Activated CD8-positive, alpha-beta T cell treated with anti-CD3 and anti-CD28 coated beads for 36 hours (primary cell): ENCODE data around the gene RC3H1. TPM values are rescaled to one million over a fixed set of nuclear protein-coding genes. Genes with fewer than 3 reads are reported as not detected.

Source experiments
- ATAC-seq: fragments of 200-7000 bp; cut with Tn5 transposase; one replicate; pipeline ENCODE4 v1.10.0; 2021; ENCODE audit warnings: mild to moderate bottlenecking, moderate library complexity
- CTCF ChIA-PET: fragments of 350-600 bp; sonication (Branson Sonifier 250); formaldehyde crosslinking; loops from one replicate; lab custom pipeline; 2021; ENCODE audit warnings: antibody characterized with exemption; lab: Charles Lee
- POLR2A ChIA-PET: fragments of 350-600 bp; sonication (Branson Sonifier 250); formaldehyde crosslinking; loops from one replicate; lab custom pipeline; 2021; ENCODE audit warnings: antibody characterized with exemption; lab: Charles Lee
- DNase-seq: peaks from one replicate; pipeline ENCODE4 v3.0.0-alpha.2; 2020
- H3K27ac Mint-ChIP-seq: one replicate; pipeline ENCODE4 v1.8.0; 2021; ENCODE audit warnings: mild to moderate bottlenecking, mixed read lengths
- H3K27me3 Mint-ChIP-seq: one replicate; pipeline ENCODE4 v1.8.0; 2021; ENCODE audit warnings: mixed read lengths
- H3K36me3 Mint-ChIP-seq: one replicate; pipeline ENCODE4 v1.8.0; 2021; ENCODE audit warnings: low read depth, mixed read lengths
- H3K4me1 Mint-ChIP-seq: one replicate; pipeline ENCODE4 v1.8.0; 2021; ENCODE audit warnings: low read depth, mixed read lengths
- H3K4me3 Mint-ChIP-seq: one replicate; pipeline ENCODE4 v1.8.0; 2021; ENCODE audit warnings: mild to moderate bottlenecking, moderate library complexity, mixed read lengths
- H3K9me3 Mint-ChIP-seq: one replicate; pipeline ENCODE4 v1.8.0; 2021; ENCODE audit warnings: mixed read lengths
- CTCF ChIP-seq: fragments of 200-600 bp; IDR thresholded peaks from one replicate; pipeline ENCODE4 v1.8.0; 2022; ENCODE audit warnings: antibody characterized with exemption, mild to moderate bottlenecking
- intact Hi-C: fragments of 100-400 bp; cut with micrococcal nuclease; formaldehyde crosslinking; loops from one replicate; pipeline ENCODE4 v1.10.0; 2022
- total RNA-seq, 2 experiments: library from RNA; stranded (reverse); gene quantifications; one replicate each; pipeline ENCODE4 v1.2.3, GENCODE V29; 2021

The RC3H1 gene
- total RNA-seq, 2 experiments from 2014 or later, result 24.9 to 27.2 TPM

GRCh38 chr1:174032671-174033222, 10.6 kb upstream of the RC3H1 start:
- Mint-ChIP-seq H3K27ac (no peak overlapping the region), H3K27me3 (no peaks in the 10 kb centered on the region), H3K9me3 (no peaks in the 10 kb centered on the region), H3K36me3 (no peaks in the 10 kb centered on the region), H3K4me3 (no peak overlapping the region), H3K4me1 (no peaks in the 10 kb centered on the region)
- ChIA-PET CTCF (no interaction called here), POLR2A (no interaction called here)
- ATAC-seq (no peak), DNase-seq (no peak)
- no peak for TF ChIP-seq CTCF
- intact Hi-C loops, result no loop called here

- Mint-ChIP-seq H3K36me3 (no peaks in the 10 kb centered on the region), H3K27me3 (no peaks in the 10 kb centered on the region), H3K27ac (no peak overlapping the region), H3K9me3 (no peaks in the 10 kb centered on the region), H3K4me3 (no peak overlapping the region), H3K4me1 (no peaks in the 10 kb centered on the region)
- ChIA-PET POLR2A (interaction anchor here (0.7 kb wide), 1 partner anchor 8 kb away, joined by 3 read pairs; no protein-coding TSS in a partner anchor), CTCF (no interaction called here)
- no peak for TF ChIP-seq CTCF
- ATAC-seq (no peak), DNase-seq (no peak)
- intact Hi-C loops, result no loop called here
Measured at GRCh38 chr1:174031099-174031498, 8.9 kb upstream of the RC3H1 start.

- no peaks in the 10 kb centered on the region for H3K27me3 Mint-ChIP-seq
- DNase-seq (no peak), ATAC-seq (no peak)
- ChIA-PET POLR2A (no interaction called here), CTCF (no interaction called here)
- no peak for TF ChIP-seq CTCF
- H3K27ac Mint-ChIP-seq, result no peak overlapping the region
- no peaks in the 10 kb centered on the region for H3K36me3 Mint-ChIP-seq
- H3K9me3 Mint-ChIP-seq, result no peaks in the 10 kb centered on the region
- H3K4me3 Mint-ChIP-seq, result no peak overlapping the region
- intact Hi-C loops, result no loop called here
- H3K4me1 Mint-ChIP-seq, result peaks cover 1% of the 10 kb centered on the region
Measured at GRCh38 chr1:174028495-174028894, 6.3 kb upstream of the RC3H1 start.

GRCh38 chr1:174023440-174023839, 1.3 kb upstream of the RC3H1 start:
- Mint-ChIP-seq H3K4me3 (peak overlapping the region; percentile 82), H3K36me3 (peaks cover 11% of the 10 kb centered on the region), H3K4me1 (peaks cover 26% of the 10 kb centered on the region), H3K9me3 (no peaks in the 10 kb centered on the region), H3K27ac (peak overlapping the region; percentile 95), H3K27me3 (no peaks in the 10 kb centered on the region)
- ATAC-seq (no peak), DNase-seq (no peak)
- CTCF ChIA-PET, result no interaction called here
- intact Hi-C loops, result no loop called here
- POLR2A ChIA-PET, result interaction anchor here (0.7 to 1.3 kb wide), 4 partner anchors 8 to 156 kb away, joined by 3 read pairs; no protein-coding TSS in a partner anchor
- TF ChIP-seq CTCF, result no peak

GRCh38 chr1:174022976-174023277, 770 bp upstream of the RC3H1 start:
- intact Hi-C loops, result no loop called here
- Mint-ChIP-seq H3K4me1 (peaks cover 30% of the 10 kb centered on the region), H3K36me3 (peaks cover 11% of the 10 kb centered on the region), H3K27me3 (no peaks in the 10 kb centered on the region), H3K27ac (peak overlapping the region; percentile 95), H3K9me3 (no peaks in the 10 kb centered on the region), H3K4me3 (peak overlapping the region; percentile 82)
- POLR2A ChIA-PET, result interaction anchor here (0.7 to 2.2 kb wide), 8 partner anchors 8 to 157 kb away, joined by 3 to 10 read pairs (median 3); partner anchors contain the start of genes GAS5 and ZBTB37
- no peak for ATAC-seq
- DNase-seq, result no peak
- CTCF ChIA-PET, result no interaction called here
- no peak for TF ChIP-seq CTCF
